ENCODE results near the gene C11orf87. TPM values are rescaled to one million over a fixed set of nuclear protein-coding genes. Genes with fewer than 3 reads are reported as not detected.

Gene C11orf87
- polyA plus RNA-seq, 3 donors: not detected

DNA sequence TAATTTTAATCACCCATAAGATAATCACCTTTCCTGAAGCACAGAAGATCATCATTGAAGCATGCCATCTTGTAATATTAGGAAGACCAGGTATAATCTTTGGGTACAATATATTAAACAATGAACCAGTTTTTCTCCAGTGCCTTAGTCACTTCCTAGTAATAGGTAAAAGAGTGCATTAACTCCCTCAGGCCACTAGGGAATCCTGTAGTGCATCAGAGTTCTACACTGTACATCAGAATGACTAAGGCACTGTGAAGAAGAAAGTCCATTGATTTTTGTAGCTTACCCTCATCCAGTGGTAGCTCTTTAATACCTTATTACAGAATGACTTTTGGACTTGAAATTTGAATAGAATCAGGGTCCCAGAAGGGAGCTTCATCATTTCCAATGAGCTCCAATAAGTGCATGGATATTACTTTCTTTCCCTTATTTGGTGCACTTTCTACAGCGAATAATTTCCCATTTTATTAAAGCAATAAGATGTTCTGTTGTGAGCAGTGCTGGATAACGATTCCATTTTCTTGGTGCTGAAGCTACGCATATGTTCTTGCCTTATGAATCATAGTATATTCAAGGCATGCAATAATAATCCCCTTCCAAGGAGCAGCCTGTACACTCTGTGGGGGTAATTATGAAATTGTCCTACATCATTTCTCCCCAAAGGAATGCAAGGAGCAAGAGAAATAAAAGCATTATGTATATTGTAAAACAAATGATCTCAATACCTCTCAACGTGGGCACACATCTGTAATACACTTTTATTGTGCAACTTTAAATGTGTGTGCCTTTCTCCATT lies 4.7 kb downstream of the C11orf87 start:
- Mint-ChIP-seq H3K4me1 (no peaks in the 10 kb centered on the region), H3K27ac (no peak overlapping the region), H3K9me3 (peaks cover 0 to 12% (median 2%) of the 10 kb centered on the region in 7 donors), H3K36me3 (peaks cover 0 to under 1% of the 10 kb centered on the region in 2 donors), H3K27me3 (ENCODE audit: low read depth in 3 of 3) (peaks cover 39 to 42% (median 40%) of the 10 kb centered on the region in 3 donors), H3K4me3 (no peak overlapping the region)
- H3K79me2 ChIP-seq (ENCODE audit: insufficient read depth, low read length): no peaks in the 10 kb centered on the region
- intact Hi-C loops (cut with micrococcal nuclease): no loop called here
- no CpG with 5 or more reads among the region's 4 CpGs for WGBS (ENCODE audit: insufficient coverage)
- no peaks in the 10 kb centered on the region for H4K20me1 ChIP-seq (ENCODE audit: insufficient read depth, low read length)
- H3K36me3 ChIP-seq (replicated peaks in 1 of 2; ENCODE audit: control insufficient read depth in 1 of 2, insufficient read depth in 2 of 2, low read length in 2 of 2): no peaks in the 10 kb centered on the region
- no peaks in the 10 kb centered on the region for H3K9me3 ChIP-seq (replicated peaks in 1 of 2; ENCODE audit: control insufficient read depth in 1 of 2, insufficient read depth in 1 of 2, low read length in 2 of 2)
- no peak overlapping the region for H3K4me3 ChIP-seq (replicated peaks in 1 of 3; ENCODE audit: low read depth in 2 of 3, low read length in 3 of 3)
- no peak overlapping the region for H3K27ac ChIP-seq (ENCODE audit: low read depth in 1 of 2, low read length in 2 of 2)
- H3K9ac ChIP-seq (ENCODE audit: insufficient read depth, low read length, poor library complexity, severe bottlenecking): no peak overlapping the region
- peaks cover 18 to 33% of the 10 kb centered on the region in 2 donors for H3K27me3 ChIP-seq (ENCODE audit: control insufficient read depth in 2 of 2, insufficient read depth in 2 of 2, low read length in 2 of 2)
- DNase-seq: no peak
- TF ChIP-seq, protein P1, sequence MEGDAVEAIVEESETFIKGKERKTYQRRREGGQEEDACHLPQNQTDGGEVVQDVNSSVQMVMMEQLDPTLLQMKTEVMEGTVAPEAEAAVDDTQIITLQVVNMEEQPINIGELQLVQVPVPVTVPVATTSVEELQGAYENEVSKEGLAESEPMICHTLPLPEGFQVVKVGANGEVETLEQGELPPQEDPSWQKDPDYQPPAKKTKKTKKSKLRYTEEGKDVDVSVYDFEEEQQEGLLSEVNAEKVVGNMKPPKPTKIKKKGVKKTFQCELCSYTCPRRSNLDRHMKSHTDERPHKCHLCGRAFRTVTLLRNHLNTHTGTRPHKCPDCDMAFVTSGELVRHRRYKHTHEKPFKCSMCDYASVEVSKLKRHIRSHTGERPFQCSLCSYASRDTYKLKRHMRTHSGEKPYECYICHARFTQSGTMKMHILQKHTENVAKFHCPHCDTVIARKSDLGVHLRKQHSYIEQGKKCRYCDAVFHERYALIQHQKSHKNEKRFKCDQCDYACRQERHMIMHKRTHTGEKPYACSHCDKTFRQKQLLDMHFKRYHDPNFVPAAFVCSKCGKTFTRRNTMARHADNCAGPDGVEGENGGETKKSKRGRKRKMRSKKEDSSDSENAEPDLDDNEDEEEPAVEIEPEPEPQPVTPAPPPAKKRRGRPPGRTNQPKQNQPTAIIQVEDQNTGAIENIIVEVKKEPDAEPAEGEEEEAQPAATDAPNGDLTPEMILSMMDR (IDR thresholded peaks at IDR 0.05): peak; percentile 17
- H3K4me1 ChIP-seq (ENCODE audit: control insufficient read depth in 1 of 2, insufficient read depth in 2 of 2, low read length in 2 of 2): no peaks in the 10 kb centered on the region
- H3K4me2 ChIP-seq (replicated peaks; ENCODE audit: extremely low read depth, low read length, poor library complexity, severe bottlenecking): no peak overlapping the region
- no peak overlapping the region for H2AFZ ChIP-seq (ENCODE audit: insufficient read depth, low read depth, low read length, poor library complexity, severe bottlenecking)

DNA sequence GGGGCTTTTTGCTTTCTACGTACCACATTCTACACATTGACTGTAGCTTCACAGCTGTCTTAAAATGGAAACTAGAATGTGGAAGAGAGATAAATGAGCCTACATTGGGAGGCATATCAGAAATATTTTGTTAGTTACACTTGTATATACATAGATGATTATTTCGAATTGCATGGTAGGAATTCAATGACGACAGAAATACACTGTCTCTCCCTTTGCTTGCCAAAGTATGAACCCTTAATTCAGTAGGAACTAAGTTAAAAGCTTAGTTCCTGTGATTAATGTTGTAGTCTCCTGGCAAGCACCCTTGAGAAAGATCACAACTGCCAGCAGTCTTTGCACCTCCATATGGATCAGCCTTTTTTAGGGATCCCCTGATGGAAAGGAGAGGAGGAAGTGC lies 10.1 kb downstream of the C11orf87 start:
- H3K79me2 ChIP-seq (ENCODE audit: insufficient read depth, low read length): no peaks in the 10 kb centered on the region
- H3K27ac Mint-ChIP-seq: no peak overlapping the region
- peaks cover 0 to 3% (median 2%) of the 10 kb centered on the region in 3 donors for H3K27me3 Mint-ChIP-seq (ENCODE audit: low read depth in 3 of 3)
- no peak overlapping the region for H3K9ac ChIP-seq (ENCODE audit: insufficient read depth, low read length, poor library complexity, severe bottlenecking)
- H4K20me1 ChIP-seq (ENCODE audit: insufficient read depth, low read length): no peaks in the 10 kb centered on the region
- intact Hi-C loops (cut with micrococcal nuclease): no loop called here
- WGBS (ENCODE audit: insufficient coverage): no CpG with 5 or more reads among the region's 3 CpGs
- H3K9me3 ChIP-seq (replicated peaks in 1 of 2; ENCODE audit: control insufficient read depth in 1 of 2, insufficient read depth in 1 of 2, low read length in 2 of 2): no peaks in the 10 kb centered on the region
- no peak for DNase-seq
- peaks cover 0 to 2% (median 0%) of the 10 kb centered on the region in 7 donors for H3K9me3 Mint-ChIP-seq
- H3K4me3 ChIP-seq (replicated peaks in 1 of 3; ENCODE audit: low read depth in 2 of 3, low read length in 3 of 3): no peak overlapping the region
- no peaks in the 10 kb centered on the region for H3K4me1 Mint-ChIP-seq
- H3K27me3 ChIP-seq (ENCODE audit: control insufficient read depth in 2 of 2, insufficient read depth in 2 of 2, low read length in 2 of 2): no peaks in the 10 kb centered on the region
- no peaks in the 10 kb centered on the region for H3K36me3 ChIP-seq (replicated peaks in 1 of 2; ENCODE audit: control insufficient read depth in 1 of 2, insufficient read depth in 2 of 2, low read length in 2 of 2)
- H3K36me3 Mint-ChIP-seq: no peaks in the 10 kb centered on the region
- no peak overlapping the region for H3K4me2 ChIP-seq (replicated peaks; ENCODE audit: extremely low read depth, low read length, poor library complexity, severe bottlenecking)
- H3K4me1 ChIP-seq (ENCODE audit: control insufficient read depth in 1 of 2, insufficient read depth in 2 of 2, low read length in 2 of 2): no peaks in the 10 kb centered on the region
- H3K27ac ChIP-seq (ENCODE audit: low read depth in 1 of 2, low read length in 2 of 2): no peak overlapping the region
- TF ChIP-seq, protein P1 (IDR thresholded peaks at IDR 0.05): no peak
- no peak overlapping the region for H2AFZ ChIP-seq (ENCODE audit: insufficient read depth, low read depth, low read length, poor library complexity, severe bottlenecking)
- no peak overlapping the region for H3K4me3 Mint-ChIP-seq

All from CD14-positive monocyte (primary cell).